NT2/D1 (cell line): Measurements from ENCODE around the gene AHDC1.

ENCODE experiments used
- DNase-seq: peaks from one replicate; pipeline ENCODE4 v3.0.0-alpha.2; 2011; ENCODE audit warnings: low read depth, low spot score
- H3K27me3 ChIP-seq: 2 replicates; pipeline ENCODE4 v1.6.0; 2011; ENCODE audit warnings: mild to moderate bottlenecking; ENCODE audit not compliant: insufficient read length, insufficient read depth
- H3K36me3 ChIP-seq: 2 replicates; pipeline ENCODE4 v1.6.1; 2011; ENCODE audit warnings: mild to moderate bottlenecking, low read length, mixed read lengths; ENCODE audit not compliant: insufficient read depth, insufficient read length
- H3K4me1 ChIP-seq: 2 replicates; pipeline ENCODE4 v1.5.1; 2011; ENCODE audit not compliant: insufficient read depth, insufficient read length
- H3K4me3 ChIP-seq: 2 replicates; pipeline ENCODE4 v1.5.1; 2011; ENCODE audit warnings: low read depth; ENCODE audit not compliant: insufficient read length
- H3K9ac ChIP-seq: 2 replicates; pipeline ENCODE4 v1.6.0; 2011; ENCODE audit warnings: low read depth; ENCODE audit not compliant: insufficient read length
- H3K9me3 ChIP-seq: 2 replicates; pipeline ENCODE4 v1.5.1; 2011; ENCODE audit warnings: mild to moderate bottlenecking, low read length; ENCODE audit not compliant: insufficient read depth
- SUZ12 ChIP-seq: IDR thresholded peaks from 2 replicates; pipeline ENCODE4 v1.6.1; 2011; ENCODE audit not compliant: insufficient read length, insufficient read depth; ENCODE audit errors: extremely low read depth
- YY1 ChIP-seq: IDR thresholded peaks from 2 replicates; pipeline ENCODE4 v1.6.1; 2011; ENCODE audit not compliant: insufficient read length, insufficient read depth
- ZNF274 ChIP-seq: IDR thresholded peaks from 2 replicates; pipeline ENCODE4 v1.6.1; 2011; ENCODE audit warnings: mild to moderate bottlenecking, low read depth, low read length

The AHDC1 gene

DNA sequence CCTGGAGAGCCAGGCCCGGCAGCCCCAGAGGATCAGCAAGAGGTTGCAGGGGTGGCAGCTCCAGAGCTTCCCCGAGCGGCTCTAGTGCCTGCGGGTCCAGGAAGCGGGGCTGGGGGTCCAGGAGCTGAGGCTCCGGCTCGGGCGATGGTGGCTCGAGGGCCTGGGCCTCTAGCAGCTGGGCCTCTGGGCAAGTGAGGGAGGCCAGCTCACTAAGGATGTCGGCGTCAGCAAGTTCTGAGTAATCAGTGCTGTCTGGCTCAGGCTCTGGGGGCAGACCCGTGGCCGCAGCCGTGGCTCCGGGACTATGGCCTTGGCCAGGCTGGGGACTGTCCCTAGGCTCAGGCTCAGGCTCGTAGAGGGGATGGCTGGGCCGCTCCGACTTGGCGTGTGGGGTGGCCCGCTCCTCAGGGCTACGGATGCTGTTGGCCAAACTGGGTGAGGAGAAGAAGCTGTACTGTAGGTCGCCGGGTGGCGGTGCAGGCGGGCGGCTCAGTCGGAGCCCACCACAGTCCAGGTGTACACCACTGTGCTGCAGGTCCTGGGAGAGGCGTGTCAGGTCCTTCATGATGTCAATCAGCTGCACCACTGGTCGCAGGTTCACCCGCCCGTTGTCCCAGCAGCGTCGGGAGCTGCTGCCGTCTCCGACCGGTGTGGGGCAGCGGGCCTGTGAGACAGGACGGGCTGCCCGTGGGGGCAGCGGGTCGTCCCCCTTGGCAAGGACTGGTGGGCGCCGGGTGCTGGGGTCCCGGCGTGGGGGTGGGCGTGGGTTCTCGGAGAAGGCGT, 52.6 kb downstream of the AHDC1 start:
- Histone ChIP-seq H3K4me1 (peaks cover 15% of the 10 kb centered on the region), H3K36me3 (peaks cover 90% of the 10 kb centered on the region), H3K4me3 (no peak overlapping the region), H3K9ac (no peak overlapping the region), H3K9me3 (no peaks in the 10 kb centered on the region), H3K27me3 (no peaks in the 10 kb centered on the region)
- DNase-seq = no peak
- TF ChIP-seq ZNF274 (no peak), YY1 (no peak), SUZ12 (no peak)

GRCh38 chr1:27550510-27551169, 53.3 kb downstream of the AHDC1 start:
- no peak for DNase-seq
- no peak overlapping the region for H3K4me3 ChIP-seq
- H3K36me3 ChIP-seq = peaks cover 98% of the 10 kb centered on the region
- no peak for TF ChIP-seq ZNF274
- TF ChIP-seq YY1 = no peak
- no peak for TF ChIP-seq SUZ12
- no peaks in the 10 kb centered on the region for H3K9me3 ChIP-seq
- H3K9ac ChIP-seq = no peak overlapping the region
- no peaks in the 10 kb centered on the region for H3K27me3 ChIP-seq
- H3K4me1 ChIP-seq = peaks cover 10% of the 10 kb centered on the region

GRCh38 chr1:27549807-27550408, 54.0 kb downstream of the AHDC1 start:
- Histone ChIP-seq H3K9me3 (no peaks in the 10 kb centered on the region), H3K9ac (no peak overlapping the region), H3K27me3 (no peaks in the 10 kb centered on the region), H3K4me1 (peaks cover 9% of the 10 kb centered on the region), H3K36me3 (peaks cover 99% of the 10 kb centered on the region), H3K4me3 (no peak overlapping the region)
- TF ChIP-seq YY1 = no peak
- no peak for TF ChIP-seq ZNF274
- TF ChIP-seq SUZ12 = no peak
- DNase-seq = no peak

- H3K4me1 ChIP-seq = peaks cover 4% of the 10 kb centered on the region
- H3K9ac ChIP-seq = no peak overlapping the region
- H3K36me3 ChIP-seq = peaks cover 99% of the 10 kb centered on the region
- TF ChIP-seq ZNF274 (no peak), YY1 (no peak), SUZ12 (no peak)
- H3K27me3 ChIP-seq = no peaks in the 10 kb centered on the region
- DNase-seq = no peak
- no peaks in the 10 kb centered on the region for H3K9me3 ChIP-seq
- no peak overlapping the region for H3K4me3 ChIP-seq
Observed at GRCh38 chr1:27548858-27549719, 54.9 kb downstream of the AHDC1 start.

DNA sequence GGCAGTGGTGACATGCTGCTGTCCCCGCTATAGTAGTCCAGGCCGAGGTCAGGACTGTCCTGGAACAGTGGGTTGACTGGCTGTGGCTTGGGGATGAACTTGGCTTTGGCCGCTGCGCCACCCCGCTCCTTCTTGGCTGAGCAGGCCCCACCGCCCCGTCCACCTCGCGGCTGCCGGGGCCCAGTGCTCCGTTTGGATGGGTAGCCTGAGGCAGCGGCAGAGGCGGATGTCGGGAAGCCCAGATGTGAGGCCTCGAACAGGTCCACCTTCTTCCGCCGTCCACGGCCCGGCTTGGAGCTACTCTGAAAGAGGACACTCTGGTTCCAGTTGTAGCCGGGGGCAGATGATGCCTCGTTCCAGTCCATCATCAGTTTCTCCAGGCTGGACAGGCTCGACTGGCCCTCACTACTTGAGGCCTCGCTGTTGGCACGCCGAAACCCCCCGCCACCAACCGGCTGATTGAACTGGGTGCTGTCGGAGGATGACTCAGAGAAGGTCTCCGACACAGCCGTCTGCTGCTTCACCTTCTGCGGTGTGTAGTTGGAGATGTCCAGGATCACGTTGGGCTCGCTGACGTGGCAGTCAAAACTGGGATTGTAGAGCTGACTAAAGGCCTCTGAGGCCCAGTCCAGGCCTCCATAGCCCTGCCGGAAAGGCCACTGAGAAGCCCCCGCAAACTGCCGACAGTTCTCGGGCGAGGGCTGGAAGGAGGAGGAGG, 55.6 kb downstream of the AHDC1 start:
- no peak for DNase-seq
- Histone ChIP-seq H3K9ac (no peak overlapping the region), H3K4me1 (peaks cover 5% of the 10 kb centered on the region), H3K36me3 (peaks cover 96% of the 10 kb centered on the region), H3K27me3 (no peaks in the 10 kb centered on the region), H3K9me3 (no peaks in the 10 kb centered on the region), H3K4me3 (no peak overlapping the region)
- TF ChIP-seq YY1 = no peak
- no peak for TF ChIP-seq SUZ12
- no peak for TF ChIP-seq ZNF274
